ENCODE data around the gene MSX2.

MSX2 gene

GRCh38 chr5:174727794-174728680, 3.7 kb downstream of the MSX2 start:
- H3F3A ChIP-seq (ENCODE audit: low read depth) = no peaks in the 10 kb centered on the region
- no peaks in the 10 kb centered on the region for H3K79me2 ChIP-seq (ENCODE audit: insufficient read depth, low read length)
- TF ChIP-seq EZH2phosphoT487 (IDR thresholded peaks at IDR 0.05; ENCODE audit: borderline replicate concordance) = no peak
- TF ChIP-seq CTCF (conservative IDR thresholded peaks at IDR 0.05; ENCODE audit: low read length) = no peak
- H4K20me1 ChIP-seq (ENCODE audit: insufficient read depth, low read length, poor library complexity, severe bottlenecking) = no peaks in the 10 kb centered on the region
- H3K4me1 ChIP-seq (ENCODE audit: insufficient read depth, low read length, poor library complexity, severe bottlenecking) = no peaks in the 10 kb centered on the region
- no peak overlapping the region for H3K9ac ChIP-seq (ENCODE audit: low read depth, low read length, poor library complexity, severe bottlenecking)
- H3K9me2 ChIP-seq (replicated peaks; ENCODE audit: low read depth, low read length) = no peaks in the 10 kb centered on the region
- no peaks in the 10 kb centered on the region for H3K27me3 ChIP-seq (ENCODE audit: insufficient read depth, low read length, poor library complexity, severe bottlenecking)
- H3K4me2 ChIP-seq (ENCODE audit: low read depth, low read length, poor library complexity, severe bottlenecking) = no peak overlapping the region
- no peaks in the 10 kb centered on the region for H3K9me3 ChIP-seq (ENCODE audit: insufficient read depth, low read depth, low read length)
- no peaks in the 10 kb centered on the region for H3K36me3 ChIP-seq (ENCODE audit: insufficient read depth, low read length)
- no peak overlapping the region for H2AFZ ChIP-seq (ENCODE audit: low read length)
- H3K4me3 ChIP-seq (ENCODE audit: low read length, poor library complexity, severe bottlenecking) = no peak overlapping the region

GRCh38 chr5:174729075-174729680, 4.8 kb downstream of the MSX2 start:
- no peaks in the 10 kb centered on the region for H3K27me3 ChIP-seq (ENCODE audit: insufficient read depth, low read length, poor library complexity, severe bottlenecking)
- TF ChIP-seq CTCF (conservative IDR thresholded peaks at IDR 0.05; ENCODE audit: low read length) (no peak), EZH2phosphoT487 (IDR thresholded peaks at IDR 0.05; ENCODE audit: borderline replicate concordance) (no peak)
- H3K9me3 ChIP-seq (ENCODE audit: insufficient read depth, low read depth, low read length) = no peaks in the 10 kb centered on the region
- H3F3A ChIP-seq (ENCODE audit: low read depth) = no peaks in the 10 kb centered on the region
- H3K4me1 ChIP-seq (ENCODE audit: insufficient read depth, low read length, poor library complexity, severe bottlenecking) = no peaks in the 10 kb centered on the region
- H4K20me1 ChIP-seq (ENCODE audit: insufficient read depth, low read length, poor library complexity, severe bottlenecking) = no peaks in the 10 kb centered on the region
- no peaks in the 10 kb centered on the region for H3K9me2 ChIP-seq (replicated peaks; ENCODE audit: low read depth, low read length)
- H3K4me2 ChIP-seq (ENCODE audit: low read depth, low read length, poor library complexity, severe bottlenecking) = no peak overlapping the region
- H3K36me3 ChIP-seq (ENCODE audit: insufficient read depth, low read length) = no peaks in the 10 kb centered on the region
- H3K4me3 ChIP-seq (ENCODE audit: low read length, poor library complexity, severe bottlenecking) = no peak overlapping the region
- H2AFZ ChIP-seq (ENCODE audit: low read length) = no peak overlapping the region
- no peaks in the 10 kb centered on the region for H3K79me2 ChIP-seq (ENCODE audit: insufficient read depth, low read length)
- H3K9ac ChIP-seq (ENCODE audit: low read depth, low read length, poor library complexity, severe bottlenecking) = no peak overlapping the region

- Histone ChIP-seq H3K79me2 (ENCODE audit: insufficient read depth, low read length) (no peaks in the 10 kb centered on the region), H3K9me3 (ENCODE audit: insufficient read depth, low read depth, low read length) (no peaks in the 10 kb centered on the region), H3K4me2 (ENCODE audit: low read depth, low read length, poor library complexity, severe bottlenecking) (no peak overlapping the region), H3K4me1 (ENCODE audit: insufficient read depth, low read length, poor library complexity, severe bottlenecking) (no peaks in the 10 kb centered on the region), H4K20me1 (ENCODE audit: insufficient read depth, low read length, poor library complexity, severe bottlenecking) (no peaks in the 10 kb centered on the region), H3K36me3 (ENCODE audit: insufficient read depth, low read length) (no peaks in the 10 kb centered on the region), H3K27me3 (ENCODE audit: insufficient read depth, low read length, poor library complexity, severe bottlenecking) (no peaks in the 10 kb centered on the region), H2AFZ (ENCODE audit: low read length) (no peak overlapping the region), H3K9me2 (replicated peaks; ENCODE audit: low read depth, low read length) (no peaks in the 10 kb centered on the region), H3K4me3 (ENCODE audit: low read length, poor library complexity, severe bottlenecking) (no peak overlapping the region), H3K9ac (ENCODE audit: low read depth, low read length, poor library complexity, severe bottlenecking) (no peak overlapping the region), H3F3A (ENCODE audit: low read depth) (no peaks in the 10 kb centered on the region)
- TF ChIP-seq EZH2phosphoT487 (IDR thresholded peaks at IDR 0.05; ENCODE audit: borderline replicate concordance) = no peak
- no peak for TF ChIP-seq CTCF (conservative IDR thresholded peaks at IDR 0.05; ENCODE audit: low read length)
Observed at GRCh38 chr5:174731214-174732035, 7.0 kb downstream of the MSX2 start.
